NOMO-1 treated with dmso at 0.1 percent for 144 hours (cell line): ENCODE data around the gene NHSL2.
A peak's percentile ranks its signal among the peaks of the same experiment; 100 is the strongest.

Source experiments
- DNase-seq: peaks from one replicate; lab custom pipeline; 2025; ENCODE audit not compliant: unreplicated experiment; lab: John Stamatoyannopoulos, UW

NHSL2 gene

DNA sequence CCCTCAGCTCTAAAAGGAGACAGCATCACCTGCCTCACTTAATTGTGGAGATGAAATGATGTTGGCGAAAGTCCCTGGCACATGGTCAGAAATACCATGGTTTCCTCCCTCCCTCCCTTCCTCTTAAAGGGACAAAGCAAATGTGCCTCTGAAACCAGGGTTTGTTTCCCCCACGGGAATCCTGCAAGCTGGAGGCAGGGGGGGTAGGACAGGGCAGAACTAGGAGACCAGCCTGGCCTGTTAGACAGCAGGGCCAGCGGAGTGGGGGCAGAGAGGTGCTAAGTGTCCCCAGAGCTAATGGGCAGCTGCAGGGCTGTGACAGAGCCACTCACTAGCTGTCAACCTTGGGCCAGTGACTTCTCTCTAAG lies 215.4 kb downstream of the NHSL2 start:
- no peak for DNase-seq

DNA sequence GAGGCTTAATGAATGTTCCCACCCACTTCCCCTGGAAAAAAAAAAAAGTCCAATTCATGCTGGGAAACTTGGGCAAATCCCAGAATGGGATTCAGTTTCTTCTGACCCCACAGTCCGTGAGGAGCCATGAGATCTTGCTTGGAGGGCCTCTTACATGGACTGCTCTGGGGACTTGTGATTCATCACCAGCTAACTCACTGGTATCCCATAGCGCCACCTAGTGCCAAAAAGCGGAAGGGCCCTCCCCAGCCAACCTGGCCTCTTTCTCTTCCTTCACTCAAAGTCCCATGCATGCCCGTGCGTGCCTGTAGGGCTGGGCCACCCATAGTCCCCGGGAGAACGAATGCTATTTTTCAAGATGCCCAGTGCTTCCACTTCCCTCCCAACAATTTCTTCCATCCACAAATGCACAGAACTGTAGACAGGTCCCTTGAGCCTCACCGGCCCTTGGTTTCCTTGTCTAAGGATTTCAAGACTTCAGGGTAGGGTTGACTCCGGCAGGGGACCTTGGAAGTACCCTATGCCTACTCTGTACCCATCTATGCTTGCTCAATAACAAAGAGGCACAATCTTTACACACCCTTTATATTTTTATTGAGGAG lies 216.0 kb downstream of the NHSL2 start:
- DNase-seq, result peak; percentile 17

DNA sequence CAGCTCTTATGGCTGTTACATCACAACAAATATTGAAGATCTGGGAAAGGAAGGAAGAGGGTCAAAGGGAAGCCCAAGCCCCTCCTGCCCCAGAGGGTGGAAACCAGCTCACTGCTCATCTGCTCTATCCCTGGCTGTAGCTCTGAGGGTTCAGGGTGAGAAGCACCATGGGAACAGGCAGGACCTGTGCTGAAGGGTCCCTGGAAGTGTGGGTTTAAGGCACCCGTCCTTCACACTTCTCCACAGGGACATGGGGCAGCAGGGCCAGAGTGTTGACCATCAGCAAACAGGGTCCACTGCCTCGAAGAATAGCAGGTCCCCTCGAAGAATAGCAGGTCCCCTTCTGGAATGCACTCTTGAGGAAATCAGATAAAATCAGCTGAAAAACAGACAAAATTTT lies 216.7 kb downstream of the NHSL2 start:
- no peak for DNase-seq

GRCh38 chrX:72128183-72128834 lies 217.7 kb downstream of the NHSL2 start:
- no peak for DNase-seq

- DNase-seq, result no peak
These were observed 218.2 kb downstream of the NHSL2 start for GRCh38 chrX:72128881-72129280.

DNA sequence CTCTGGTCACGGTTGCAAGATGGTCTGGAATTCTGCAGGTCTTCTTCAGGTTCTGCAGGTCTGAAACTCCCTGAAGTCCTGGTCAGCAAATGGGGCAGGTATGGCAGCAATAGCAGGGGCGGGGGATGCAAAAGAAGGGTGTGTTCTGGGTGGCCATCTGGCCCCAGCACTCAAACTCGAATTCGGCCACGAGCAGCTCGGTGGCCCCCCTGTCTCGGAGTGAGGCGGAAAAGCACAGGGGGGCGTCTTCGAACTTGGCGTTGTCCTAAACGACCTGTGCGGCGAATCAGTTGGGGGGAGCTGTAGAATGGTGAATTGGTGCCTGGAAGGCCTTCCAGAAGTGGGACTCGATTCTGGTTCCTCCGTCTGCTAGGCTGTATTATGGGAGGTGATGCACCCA lies 219.0 kb downstream of the NHSL2 start:
- DNase-seq, result no peak

DNA sequence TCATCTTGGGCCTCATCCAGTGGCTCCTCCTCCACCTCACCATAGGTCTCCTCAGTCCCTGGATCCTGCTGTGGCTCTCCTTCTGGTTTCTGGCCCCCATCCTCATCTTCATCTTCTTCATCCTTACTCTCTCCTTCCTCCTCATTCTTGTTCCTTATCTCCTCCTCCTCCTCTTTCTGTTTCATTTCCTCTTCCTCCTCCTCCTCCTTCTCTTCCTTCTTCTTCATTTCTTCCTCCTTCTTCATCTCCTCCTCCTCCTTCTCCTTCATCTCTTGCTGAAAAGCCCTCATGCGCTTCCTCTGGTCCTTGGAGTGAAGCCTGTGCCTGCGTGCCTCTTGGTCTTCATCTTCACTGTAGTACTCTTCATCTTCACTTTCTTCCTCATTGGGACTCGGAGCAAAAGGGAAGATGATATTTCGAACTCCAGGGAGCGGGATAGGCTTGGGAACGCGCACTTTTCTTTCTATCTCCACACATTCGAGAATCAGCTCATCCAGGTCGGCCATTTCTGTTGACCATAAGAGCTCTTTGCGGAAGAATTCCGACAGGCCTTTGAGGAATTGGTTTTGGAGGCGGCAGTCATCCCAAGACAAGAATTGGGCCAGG lies 219.6 kb downstream of the NHSL2 start:
- DNase-seq, result no peak

DNA sequence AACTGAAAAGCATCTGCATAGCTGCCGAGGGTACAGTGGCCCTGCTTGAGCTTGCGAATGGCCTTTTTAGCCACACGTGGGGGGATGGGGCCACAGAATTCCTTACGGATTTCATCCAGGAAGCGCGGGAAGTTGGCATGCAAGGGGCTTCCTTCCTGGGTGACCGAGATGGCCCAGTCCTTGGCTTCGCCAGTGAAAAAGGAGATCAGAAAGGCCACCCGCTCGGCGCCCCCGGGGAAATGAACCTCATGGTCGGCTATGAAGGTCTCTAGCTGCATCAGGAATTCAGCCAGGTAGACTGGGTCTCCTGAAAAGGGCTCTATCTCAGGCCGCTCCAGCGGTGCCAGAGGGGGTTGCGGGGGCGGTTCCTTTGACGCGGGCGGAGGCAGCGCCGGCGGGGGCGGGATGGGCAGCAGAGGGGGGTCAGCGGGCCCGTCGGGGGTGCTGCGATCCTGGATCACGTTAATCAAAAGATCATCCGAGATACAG lies 220.2 kb downstream of the NHSL2 start:
- DNase-seq, result no peak

GRCh38 chrX:72131317-72132294 lies 221.0 kb downstream of the NHSL2 start, which contains the start of gene RTL5:
TSS of gene RTL5 (minus strand) at chrX:72131915.
- DNase-seq, result no peak

- no peak for DNase-seq
These were observed 221.8 kb downstream of the NHSL2 start for GRCh38 chrX:72132456-72132855.

GRCh38 chrX:72133851-72134546 lies 223.4 kb downstream of the NHSL2 start:
- DNase-seq, result no peak

GRCh38 chrX:72137846-72138495 lies 227.3 kb downstream of the NHSL2 start:
- no peak for DNase-seq

GRCh38 chrX:72139538-72139937 lies 228.9 kb downstream of the NHSL2 start:
- DNase-seq, result no peak

GRCh38 chrX:72141372-72142004 lies 230.8 kb downstream of the NHSL2 start:
- no peak for DNase-seq

- no peak for DNase-seq
These were observed 231.6 kb downstream of the NHSL2 start for GRCh38 chrX:72142094-72142793.

DNA sequence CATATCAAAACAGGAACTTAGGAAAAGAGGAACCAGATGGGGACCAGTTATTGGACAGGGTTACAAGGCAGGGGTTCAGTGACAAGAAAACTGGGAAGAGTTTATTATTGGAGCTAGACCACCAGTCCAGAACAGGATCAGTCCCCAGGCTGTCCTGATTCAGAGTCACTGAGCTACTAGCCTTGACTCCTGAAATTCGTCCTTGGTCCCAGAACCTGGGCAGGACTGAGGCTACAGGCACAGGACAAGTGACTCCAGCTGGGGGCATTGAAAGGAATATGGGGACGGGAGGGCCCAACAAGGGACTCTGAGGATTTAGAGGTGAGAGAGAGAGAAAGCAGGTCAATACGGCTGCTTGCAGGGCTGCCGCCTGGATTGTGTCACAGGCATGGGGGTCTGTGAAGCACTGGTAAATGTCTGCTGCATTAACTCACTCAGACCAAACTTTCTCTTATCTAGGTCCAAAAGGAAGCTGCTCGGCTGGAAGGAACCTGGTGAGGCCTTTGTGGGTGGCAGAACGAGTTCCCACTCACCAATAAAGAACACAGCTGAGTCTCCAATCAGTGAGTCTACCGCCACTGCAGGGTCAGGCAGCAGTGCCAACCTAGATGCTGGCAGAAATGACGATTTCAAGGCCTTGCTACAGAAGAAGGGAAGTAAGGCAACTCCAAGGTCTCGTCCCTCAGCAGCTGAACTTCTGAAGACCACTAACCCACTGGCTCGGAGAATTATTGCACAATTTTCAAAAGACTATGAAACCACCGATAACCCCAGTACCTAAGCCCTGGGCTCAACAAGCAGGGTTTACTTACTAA lies 232.4 kb downstream of the NHSL2 start:
- DNase-seq, result no peak

- no peak for DNase-seq
These were observed 232.9 kb downstream of the NHSL2 start for GRCh38 chrX:72143609-72143907.

- DNase-seq, result no peak
These were observed 234.5 kb downstream of the NHSL2 start for GRCh38 chrX:72145181-72145580.
